ENCODE results near the gene HGFAC.

Gene HGFAC

DNA sequence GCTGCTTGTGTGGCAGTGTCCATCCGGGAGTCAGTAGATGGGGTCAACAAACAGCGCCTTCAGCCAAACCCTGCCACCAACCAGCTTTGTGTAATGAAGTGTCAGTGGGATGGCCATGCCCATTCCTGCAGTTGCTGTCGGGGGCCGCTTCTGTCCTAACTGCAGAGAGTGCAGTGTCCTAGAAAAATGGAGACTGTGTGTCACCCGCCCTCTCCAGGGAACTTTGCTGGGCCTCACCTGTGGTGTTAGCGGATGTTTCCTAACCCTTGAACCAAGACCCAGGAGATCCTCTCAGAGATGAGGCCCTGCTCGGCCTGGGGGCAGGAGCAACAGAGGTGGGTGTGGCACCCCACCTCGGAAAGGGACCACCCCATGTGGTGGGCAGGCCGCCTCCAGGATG is 35.3 kb upstream of the HGFAC start:
- Histone ChIP-seq H3K4me3 (IDR thresholded peaks at IDR 0.05; ENCODE audit: insufficient read depth, low read depth, low read length) (no peak overlapping the region), H3K4me1 (ENCODE audit: low read depth, poor library complexity, severe bottlenecking) (no peaks in the 10 kb centered on the region), H2AFZ (ENCODE audit: low read depth) (no peak overlapping the region), H3K36me3 (ENCODE audit: insufficient read depth) (no peaks in the 10 kb centered on the region), H4K20me1 (ENCODE audit: insufficient read depth) (no peaks in the 10 kb centered on the region), H3K9ac (no peak overlapping the region), H3K79me2 (ENCODE audit: insufficient read depth, low read depth) (no peaks in the 10 kb centered on the region), H3K27ac (no peak overlapping the region), H3K27me3 (ENCODE audit: insufficient read depth, low read depth) (no peaks in the 10 kb centered on the region), H3K4me2 (no peak overlapping the region)
- TF ChIP-seq, protein P1, sequence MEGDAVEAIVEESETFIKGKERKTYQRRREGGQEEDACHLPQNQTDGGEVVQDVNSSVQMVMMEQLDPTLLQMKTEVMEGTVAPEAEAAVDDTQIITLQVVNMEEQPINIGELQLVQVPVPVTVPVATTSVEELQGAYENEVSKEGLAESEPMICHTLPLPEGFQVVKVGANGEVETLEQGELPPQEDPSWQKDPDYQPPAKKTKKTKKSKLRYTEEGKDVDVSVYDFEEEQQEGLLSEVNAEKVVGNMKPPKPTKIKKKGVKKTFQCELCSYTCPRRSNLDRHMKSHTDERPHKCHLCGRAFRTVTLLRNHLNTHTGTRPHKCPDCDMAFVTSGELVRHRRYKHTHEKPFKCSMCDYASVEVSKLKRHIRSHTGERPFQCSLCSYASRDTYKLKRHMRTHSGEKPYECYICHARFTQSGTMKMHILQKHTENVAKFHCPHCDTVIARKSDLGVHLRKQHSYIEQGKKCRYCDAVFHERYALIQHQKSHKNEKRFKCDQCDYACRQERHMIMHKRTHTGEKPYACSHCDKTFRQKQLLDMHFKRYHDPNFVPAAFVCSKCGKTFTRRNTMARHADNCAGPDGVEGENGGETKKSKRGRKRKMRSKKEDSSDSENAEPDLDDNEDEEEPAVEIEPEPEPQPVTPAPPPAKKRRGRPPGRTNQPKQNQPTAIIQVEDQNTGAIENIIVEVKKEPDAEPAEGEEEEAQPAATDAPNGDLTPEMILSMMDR (conservative IDR thresholded peaks at IDR 0.05; ENCODE audit: low read depth, low read length) = no peak

DNA sequence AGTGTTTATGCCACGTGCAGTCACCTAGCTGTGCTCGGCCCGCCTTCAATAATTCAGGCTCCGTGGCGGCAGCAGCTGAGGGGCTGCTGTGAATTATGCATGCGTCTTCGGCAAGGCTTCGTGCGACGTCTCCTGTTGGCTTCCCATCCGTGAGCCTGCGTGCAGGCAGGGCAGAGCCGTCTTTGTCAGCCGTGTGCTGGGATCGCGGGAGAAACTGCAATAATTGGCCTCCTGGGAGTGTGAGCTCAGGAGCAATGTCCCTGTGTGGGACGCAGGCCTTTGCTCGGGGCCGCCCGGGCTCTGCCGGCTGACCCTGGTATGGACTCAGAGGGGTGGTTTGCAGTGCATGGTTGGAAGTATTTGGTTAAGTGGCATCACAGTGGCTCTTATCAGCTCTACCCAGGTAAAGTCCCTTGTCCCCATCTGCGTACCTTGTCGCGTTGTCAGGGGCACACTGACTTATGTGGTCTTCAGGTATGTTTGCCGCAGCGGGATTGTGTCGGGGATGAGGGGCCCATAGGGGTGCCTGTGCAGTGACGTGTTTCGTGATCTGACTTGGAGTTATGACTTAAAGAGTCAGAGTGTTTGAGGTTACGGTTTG is 34.5 kb upstream of the HGFAC start:
- H3K4me2 ChIP-seq = no peak overlapping the region
- H3K79me2 ChIP-seq (ENCODE audit: insufficient read depth, low read depth) = no peaks in the 10 kb centered on the region
- no peaks in the 10 kb centered on the region for H4K20me1 ChIP-seq (ENCODE audit: insufficient read depth)
- H3K27ac ChIP-seq = no peak overlapping the region
- H3K36me3 ChIP-seq (ENCODE audit: insufficient read depth) = no peaks in the 10 kb centered on the region
- H3K4me1 ChIP-seq (ENCODE audit: low read depth, poor library complexity, severe bottlenecking) = no peaks in the 10 kb centered on the region
- H3K4me3 ChIP-seq (IDR thresholded peaks at IDR 0.05; ENCODE audit: insufficient read depth, low read depth, low read length) = no peak overlapping the region
- no peak overlapping the region for H3K9ac ChIP-seq
- TF ChIP-seq, protein P1 (conservative IDR thresholded peaks at IDR 0.05; ENCODE audit: low read depth, low read length) = no peak
- H2AFZ ChIP-seq (ENCODE audit: low read depth) = no peak overlapping the region
- no peaks in the 10 kb centered on the region for H3K27me3 ChIP-seq (ENCODE audit: insufficient read depth, low read depth)

DNA sequence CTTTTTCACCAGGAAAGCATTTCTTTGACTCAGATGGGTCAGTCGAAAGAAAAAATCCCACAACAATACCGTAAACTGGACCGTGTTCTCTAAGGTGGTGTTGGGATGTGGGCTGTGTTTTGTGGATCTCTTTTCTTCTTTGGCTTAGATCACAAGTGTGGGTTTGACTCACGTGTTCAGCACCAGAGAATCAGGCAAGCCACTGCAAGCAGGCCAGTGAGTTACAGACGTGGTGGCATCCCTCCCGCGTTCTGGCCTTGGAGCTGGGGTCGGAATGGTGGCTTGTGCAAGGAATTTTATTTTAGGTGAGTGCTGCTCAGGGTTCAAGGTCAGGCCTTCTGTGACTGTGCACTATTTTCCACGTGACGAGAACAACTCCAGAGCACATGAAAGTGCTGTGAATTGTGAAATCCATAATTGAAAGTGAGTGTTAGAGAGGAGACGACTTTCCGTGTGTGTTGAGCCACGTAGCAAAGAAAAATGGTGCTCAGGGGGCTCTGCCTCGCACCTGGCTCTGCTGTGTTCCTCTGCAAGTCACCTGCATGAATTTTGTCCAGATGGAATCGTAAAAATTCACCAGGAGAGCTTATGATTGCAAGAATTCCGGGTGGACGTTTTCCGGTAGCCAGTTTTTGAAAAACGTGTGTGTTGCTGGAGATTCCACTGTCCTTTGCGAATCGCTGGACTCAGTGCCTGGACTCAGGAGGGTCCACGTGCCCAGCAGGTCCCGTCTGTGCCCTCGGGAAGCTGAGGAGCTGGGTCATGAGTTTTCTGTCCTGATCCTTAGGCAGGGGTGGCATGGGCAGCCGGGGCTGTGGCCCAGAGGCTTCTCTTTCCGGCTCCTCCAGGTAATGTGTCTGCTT is 33.6 kb upstream of the HGFAC start:
- no peaks in the 10 kb centered on the region for H3K36me3 ChIP-seq (ENCODE audit: insufficient read depth)
- H3K4me3 ChIP-seq (IDR thresholded peaks at IDR 0.05; ENCODE audit: insufficient read depth, low read depth, low read length) = no peak overlapping the region
- H3K4me1 ChIP-seq (ENCODE audit: low read depth, poor library complexity, severe bottlenecking) = no peaks in the 10 kb centered on the region
- H3K9ac ChIP-seq = no peak overlapping the region
- H4K20me1 ChIP-seq (ENCODE audit: insufficient read depth) = no peaks in the 10 kb centered on the region
- no peaks in the 10 kb centered on the region for H3K79me2 ChIP-seq (ENCODE audit: insufficient read depth, low read depth)
- TF ChIP-seq, protein P1 (conservative IDR thresholded peaks at IDR 0.05; ENCODE audit: low read depth, low read length) = no peak
- H3K27ac ChIP-seq = no peak overlapping the region
- no peak overlapping the region for H3K4me2 ChIP-seq
- H2AFZ ChIP-seq (ENCODE audit: low read depth) = no peak overlapping the region
- no peaks in the 10 kb centered on the region for H3K27me3 ChIP-seq (ENCODE audit: insufficient read depth, low read depth)

DNA sequence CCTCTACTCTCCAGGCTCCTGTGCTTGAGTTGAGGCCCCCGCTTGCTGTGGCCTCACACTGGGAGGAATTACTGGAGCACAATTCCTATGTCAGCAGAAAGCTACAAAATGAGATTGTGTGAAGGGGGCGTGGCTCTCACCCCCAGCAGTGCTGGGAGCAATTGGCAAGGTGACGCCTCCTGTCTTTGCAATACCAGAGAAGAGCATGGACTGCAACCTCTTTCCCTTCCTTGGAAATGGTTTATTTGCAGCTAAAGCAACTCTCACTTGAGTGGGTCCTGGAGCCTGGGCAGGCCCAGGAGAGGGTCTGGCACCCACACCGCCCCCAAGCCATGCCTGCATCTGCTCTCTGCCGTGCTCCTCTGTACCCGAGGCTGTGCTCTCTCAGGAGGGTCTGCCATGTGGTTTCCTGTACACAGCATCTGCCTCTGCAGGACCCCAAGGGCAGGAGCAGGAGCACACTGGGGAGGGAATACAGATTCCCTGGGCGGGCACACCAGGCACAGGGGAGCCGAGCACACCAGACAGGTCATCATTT is 32.9 kb upstream of the HGFAC start:
- H3K4me3 ChIP-seq (IDR thresholded peaks at IDR 0.05; ENCODE audit: insufficient read depth, low read depth, low read length) = no peak overlapping the region
- H3K27ac ChIP-seq = no peak overlapping the region
- H3K36me3 ChIP-seq (ENCODE audit: insufficient read depth) = no peaks in the 10 kb centered on the region
- H3K9ac ChIP-seq = no peak overlapping the region
- TF ChIP-seq, protein P1 (conservative IDR thresholded peaks at IDR 0.05; ENCODE audit: low read depth, low read length) = no peak
- H3K4me1 ChIP-seq (ENCODE audit: low read depth, poor library complexity, severe bottlenecking) = no peaks in the 10 kb centered on the region
- H3K27me3 ChIP-seq (ENCODE audit: insufficient read depth, low read depth) = no peaks in the 10 kb centered on the region
- H3K4me2 ChIP-seq = no peak overlapping the region
- no peaks in the 10 kb centered on the region for H4K20me1 ChIP-seq (ENCODE audit: insufficient read depth)
- H3K79me2 ChIP-seq (ENCODE audit: insufficient read depth, low read depth) = no peaks in the 10 kb centered on the region
- no peak overlapping the region for H2AFZ ChIP-seq (ENCODE audit: low read depth)
